GM23248 (cell line): ENCODE results near the gene FGD5. TPM values are rescaled to one million over a fixed set of nuclear protein-coding genes. Genes with fewer than 3 reads are reported as not detected.

Experiments
- DNase-seq: peaks from one replicate; pipeline ENCODE4 v3.0.0-alpha.2; 2015
- H2AFZ ChIP-seq: fragments of 200-600 bp; sonication (generic); 2 replicates; pipeline ENCODE4 v1.6.1; 2016; ENCODE audit warnings: antibody characterized with exemption
- H3F3A ChIP-seq: fragments of 200-600 bp; sonication (generic); 2 replicates; pipeline ENCODE4 v1.6.1; 2016; ENCODE audit warnings: mild to moderate bottlenecking, antibody characterized with exemption, mixed run types; ENCODE audit not compliant: insufficient read depth
- H3K27ac ChIP-seq: fragments of 200-600 bp; sonication (generic); 2 replicates; pipeline ENCODE4 v1.5.1; 2016; ENCODE audit warnings: mild to moderate bottlenecking
- H3K27me3 ChIP-seq: fragments of 200-600 bp; sonication (generic); replicated peaks from 2 replicates; pipeline ENCODE4 v1.6.1; 2016; ENCODE audit warnings: mild to moderate bottlenecking; ENCODE audit not compliant: insufficient read depth
- H3K36me3 ChIP-seq: fragments of 200-600 bp; sonication (generic); 2 replicates; pipeline ENCODE4 v1.6.1; 2016; ENCODE audit warnings: low read depth, mild to moderate bottlenecking
- H3K4me1 ChIP-seq: fragments of 200-600 bp; sonication (generic); 2 replicates; pipeline ENCODE4 v1.6.1; 2016; ENCODE audit warnings: mild to moderate bottlenecking; ENCODE audit not compliant: insufficient read depth
- H3K4me2 ChIP-seq: fragments of 200-600 bp; sonication (generic); one replicate; pipeline ENCODE4 v1.6.1; 2016; ENCODE audit warnings: mild to moderate bottlenecking; ENCODE audit not compliant: unreplicated experiment
- H3K4me3 ChIP-seq: fragments of 200-600 bp; sonication (generic); 2 replicates; pipeline ENCODE4 v1.5.1; 2016; ENCODE audit warnings: mild to moderate bottlenecking
- H3K79me2 ChIP-seq: fragments of 200-600 bp; sonication (generic); 2 replicates; pipeline ENCODE4 v1.6.1; 2016; ENCODE audit warnings: mild to moderate bottlenecking; ENCODE audit not compliant: insufficient read depth
- H3K9ac ChIP-seq: fragments of 200-600 bp; sonication (generic); 2 replicates; pipeline ENCODE4 v1.6.1; 2016; ENCODE audit warnings: mild to moderate bottlenecking
- H3K9me2 ChIP-seq: fragments of 200-600 bp; sonication (generic); 2 replicates; pipeline ENCODE4 v1.6.1; 2016; ENCODE audit warnings: mixed run types, mild to moderate bottlenecking, moderate library complexity; ENCODE audit not compliant: insufficient read depth
- H3K9me3 ChIP-seq: fragments of 200-600 bp; sonication (generic); one replicate; pipeline ENCODE4 v1.6.1; 2017; ENCODE audit warnings: low read depth
- H4K20me1 ChIP-seq: fragments of 200-600 bp; sonication (generic); 2 replicates; pipeline ENCODE4 v1.6.0; 2016; ENCODE audit not compliant: insufficient read depth
- EZH2 ChIP-seq: fragments of 200-600 bp; sonication (generic); IDR thresholded peaks from 2 replicates; pipeline ENCODE4 v1.6.1; 2018; ENCODE audit warnings: antibody characterized with exemption, mild to moderate bottlenecking; ENCODE audit not compliant: insufficient read depth, poor library complexity, severe bottlenecking
- EZH2phosphoT487 ChIP-seq: fragments of 200-600 bp; sonication (generic); IDR thresholded peaks from 2 replicates; pipeline ENCODE4 v1.6.1; 2018; ENCODE audit warnings: antibody characterized with exemption, moderate library complexity, mild to moderate bottlenecking, low read depth; ENCODE audit not compliant: insufficient read depth
- WGBS, 2 experiments: methylation state at CpG; one replicate each; pipeline ENCODE4 v1.1.6; 2015 to 2017; ENCODE audit warnings: low lambda C conversion rate in 2 of 2, low coverage in 1 of 2; ENCODE audit errors: missing lambda C conversion rate in 2 of 2; 5-methylcytosine and 5-hydroxymethylcytosine counted together
- in situ Hi-C: fragments of 300-500 bp; cut with MboI; formaldehyde crosslinking; loops from 2 replicates; pipeline ENCODE4 v1.15.0; 2020
- polyA plus RNA-seq: library from polyadenylated mRNA; unstranded; fragments of >200 nt; fragmentation: Nextera tagmentation; extraction: Ambion mirVana; gene quantifications from 2 replicates; pipeline ENCODE4 v1.2.1, GENCODE V29; 2016
- total RNA-seq: library from RNA; depleted of rRNA; stranded (reverse); fragments of >200 nt; shearing (Covaris generic); gene quantifications from 2 replicates; pipeline ENCODE4 v1.2.3, GENCODE V29; 2014

The FGD5 gene
- total and polyA plus RNA-seq, 2 experiments from 2014 or later = not detected

DNA sequence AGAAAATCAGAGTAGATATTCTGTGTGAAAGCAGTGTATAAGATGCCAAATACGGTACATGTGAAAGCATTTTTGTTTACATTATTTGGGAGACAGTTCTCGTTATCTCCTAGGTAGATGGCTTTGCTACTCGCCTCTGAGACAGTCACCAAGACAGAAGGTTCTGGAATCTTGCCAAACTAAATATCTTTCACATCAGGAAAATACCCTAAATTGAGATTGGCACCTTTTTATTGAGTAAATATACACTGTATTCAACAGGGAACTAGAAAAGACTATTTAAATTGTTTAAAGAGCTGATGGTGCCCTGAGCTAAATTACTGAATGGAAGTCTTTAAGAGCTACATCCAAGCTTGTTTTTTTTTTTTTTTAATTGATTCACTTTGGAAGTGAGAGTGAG, 3.4 kb downstream of the FGD5 start:
- Histone ChIP-seq H3K9me2 (no peaks in the 10 kb centered on the region), H3K4me2 (no peak overlapping the region), H3K79me2 (no peaks in the 10 kb centered on the region), H3K4me3 (no peak overlapping the region), H3K36me3 (no peaks in the 10 kb centered on the region), H3K27me3 (peaks cover 26% of the 10 kb centered on the region), H3K9me3 (no peaks in the 10 kb centered on the region), H3K9ac (no peak overlapping the region), H2AFZ (no peak overlapping the region), H3F3A (no peaks in the 10 kb centered on the region), H4K20me1 (no peaks in the 10 kb centered on the region), H3K27ac (no peak overlapping the region), H3K4me1 (no peaks in the 10 kb centered on the region)
- no peak for TF ChIP-seq EZH2
- no peak for TF ChIP-seq EZH2phosphoT487
- in situ Hi-C loops = no loop called here
- WGBS, 2 experiments = 85% methylated on average over 3 of the region's 3 CpGs
- no peak for DNase-seq

GRCh38 chr3:14822670-14823390, 4.1 kb downstream of the FGD5 start:
- H3K79me2 ChIP-seq = no peaks in the 10 kb centered on the region
- H4K20me1 ChIP-seq = no peaks in the 10 kb centered on the region
- H2AFZ ChIP-seq = no peak overlapping the region
- H3K4me3 ChIP-seq = no peak overlapping the region
- DNase-seq = no peak
- H3K9me2 ChIP-seq = no peaks in the 10 kb centered on the region
- H3K27ac ChIP-seq = no peak overlapping the region
- in situ Hi-C loops = no loop called here
- no peaks in the 10 kb centered on the region for H3K36me3 ChIP-seq
- no peaks in the 10 kb centered on the region for H3F3A ChIP-seq
- WGBS, 2 experiments = 51 to 54% methylated on average over 12 of the region's 12 CpGs
- no peak overlapping the region for H3K4me2 ChIP-seq
- no peak for TF ChIP-seq EZH2
- no peak for TF ChIP-seq EZH2phosphoT487
- no peaks in the 10 kb centered on the region for H3K4me1 ChIP-seq
- H3K9me3 ChIP-seq = no peaks in the 10 kb centered on the region
- H3K27me3 ChIP-seq = peaks cover 26% of the 10 kb centered on the region
- no peak overlapping the region for H3K9ac ChIP-seq

DNA sequence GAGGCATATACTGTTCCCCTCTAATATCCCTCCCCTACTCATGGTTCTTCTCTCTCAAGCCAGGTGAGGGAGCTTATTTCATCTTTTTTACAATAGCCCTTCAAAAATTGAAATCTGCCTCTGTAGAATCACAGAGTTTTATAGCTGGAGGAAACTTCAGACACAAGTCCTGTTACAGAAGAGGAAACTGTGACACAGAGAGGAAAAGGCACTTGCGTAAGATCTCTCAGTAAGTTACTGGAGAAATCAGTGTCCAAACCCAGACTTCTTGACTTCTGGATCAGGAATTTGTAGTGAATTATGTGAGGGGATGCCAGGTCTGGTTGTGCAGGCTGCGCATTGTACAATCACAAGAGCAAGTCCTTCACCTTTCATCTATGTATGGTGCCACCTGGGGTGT, 4.6 kb downstream of the FGD5 start:
- Histone ChIP-seq H3K9me3 (no peaks in the 10 kb centered on the region), H3K9me2 (no peaks in the 10 kb centered on the region), H3K4me1 (no peaks in the 10 kb centered on the region), H3K27me3 (peaks cover 26% of the 10 kb centered on the region), H3K4me2 (no peak overlapping the region), H3F3A (no peaks in the 10 kb centered on the region), H3K27ac (no peak overlapping the region), H3K36me3 (no peaks in the 10 kb centered on the region), H3K79me2 (no peaks in the 10 kb centered on the region), H3K4me3 (no peak overlapping the region), H2AFZ (no peak overlapping the region), H3K9ac (no peak overlapping the region), H4K20me1 (no peaks in the 10 kb centered on the region)
- in situ Hi-C loops = no loop called here
- no peak for TF ChIP-seq EZH2
- no peak for TF ChIP-seq EZH2phosphoT487
- WGBS, 2 experiments = 57 to 77% methylated on average over 2 of the region's 2 CpGs
- no peak for DNase-seq

DNA sequence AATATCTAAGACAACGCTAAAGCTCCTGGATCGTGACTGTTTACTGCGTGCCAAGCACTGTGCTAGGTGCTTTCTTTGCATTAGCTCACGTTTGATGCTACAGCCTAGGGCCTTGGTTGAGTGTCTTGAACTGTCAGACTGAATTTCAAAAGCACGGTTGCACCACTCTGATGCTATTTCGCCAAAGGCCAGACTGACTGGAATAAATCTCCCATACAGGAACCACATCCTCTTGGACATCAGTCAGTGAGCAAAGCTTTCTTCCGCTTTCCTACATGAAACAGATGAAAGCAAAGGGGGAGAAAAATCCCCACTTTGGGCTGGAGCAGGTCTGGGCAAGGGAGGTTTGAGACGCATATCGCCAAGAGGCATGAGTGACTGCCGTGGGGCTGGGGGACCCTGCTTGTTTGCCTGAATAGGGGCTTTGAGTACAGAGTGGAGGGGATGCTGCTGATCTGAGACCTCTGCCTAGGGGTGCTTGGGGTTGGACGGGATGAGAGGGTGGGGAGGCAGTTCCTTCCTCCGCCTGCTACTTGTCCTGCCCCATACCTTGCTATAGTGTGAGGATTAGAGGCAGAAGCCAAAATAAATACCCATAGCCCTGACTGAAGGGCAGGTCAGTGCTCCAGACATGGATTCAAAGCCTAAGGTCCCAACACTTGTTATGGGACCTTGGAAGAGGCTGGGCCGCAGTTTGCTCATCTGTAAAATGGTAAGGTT, 5.3 kb downstream of the FGD5 start:
- no peaks in the 10 kb centered on the region for H4K20me1 ChIP-seq
- no peaks in the 10 kb centered on the region for H3K9me2 ChIP-seq
- no peak overlapping the region for H2AFZ ChIP-seq
- H3K27me3 ChIP-seq = peaks cover 26% of the 10 kb centered on the region
- 52 to 53% methylated on average over 13 of the region's 13 CpGs for WGBS, 2 experiments
- H3K9me3 ChIP-seq = no peaks in the 10 kb centered on the region
- H3F3A ChIP-seq = no peaks in the 10 kb centered on the region
- no peak for DNase-seq
- no peaks in the 10 kb centered on the region for H3K79me2 ChIP-seq
- H3K4me3 ChIP-seq = no peak overlapping the region
- TF ChIP-seq EZH2phosphoT487 (no peak), EZH2 (no peak)
- in situ Hi-C loops = no loop called here
- H3K36me3 ChIP-seq = no peaks in the 10 kb centered on the region
- no peaks in the 10 kb centered on the region for H3K4me1 ChIP-seq
- H3K9ac ChIP-seq = no peak overlapping the region
- H3K4me2 ChIP-seq = no peak overlapping the region
- no peak overlapping the region for H3K27ac ChIP-seq
